HepG2 (cell line): Measurements from ENCODE around the gene TRIM8. TPM values are rescaled to one million over a fixed set of nuclear protein-coding genes. Genes with fewer than 3 reads are reported as not detected.
A peak's percentile ranks its signal among the peaks of the same experiment; 100 is the strongest.

Experiments
- FOXA3 ChIP-seq: IDR thresholded peaks from 2 replicates; pipeline ENCODE4 v1.6.1; 2016; ENCODE audit warnings: missing genetic modification reagents, missing compliant biosample characterization
- JUND ChIP-seq: sonication (generic); formaldehyde crosslinking; IDR thresholded peaks from 2 replicates; pipeline ENCODE4 v1.8.0; 2022; ENCODE audit warnings: mild to moderate bottlenecking, missing genetic modification reagents
- NCOR1 ChIP-seq: fragments of 200-600 bp; sonication (generic); IDR thresholded peaks from 2 replicates; pipeline ENCODE4 v1.7.0; 2017; ENCODE audit warnings: antibody characterized with exemption, low read length, borderline replicate concordance
- NFATC3 ChIP-seq: sonication (generic); formaldehyde crosslinking; IDR thresholded peaks from 2 replicates; pipeline ENCODE4 v1.5.1; 2020; ENCODE audit warnings: mild to moderate bottlenecking, missing genetic modification reagents
- SNRNP70 ChIP-seq: fragments of 200-400 bp; formaldehyde crosslinking; IDR thresholded peaks from 2 replicates; pipeline ENCODE4 v1.6.1; 2017; ENCODE audit warnings: mild to moderate bottlenecking, low read depth, low read length, moderate library complexity
- TEAD2 ChIP-seq: sonication (generic); formaldehyde crosslinking; IDR thresholded peaks from 2 replicates; pipeline ENCODE4 v1.9.0; 2021; ENCODE audit warnings: missing genetic modification reagents
- XRCC5 ChIP-seq: fragments of 200-400 bp; formaldehyde crosslinking; optimal IDR thresholded peaks from 2 replicates; pipeline ENCODE3; 2017; ENCODE audit warnings: mild to moderate bottlenecking, low read length
- ZC3H13 ChIP-seq: sonication (generic); formaldehyde crosslinking; IDR thresholded peaks from 2 replicates; pipeline ENCODE4 v1.8.1; 2023; ENCODE audit warnings: mild to moderate bottlenecking, missing genetic modification reagents, moderate library complexity
- ZFP36 ChIP-seq: fragments of 150-350 bp; IDR thresholded peaks from 2 replicates; pipeline ENCODE4 v1.6.1; 2018; ENCODE audit warnings: borderline replicate concordance, low read length, low read depth; ENCODE audit not compliant: partially characterized antibody
- ZNF20 ChIP-seq: sonication (generic); formaldehyde crosslinking; IDR thresholded peaks from 2 replicates; pipeline ENCODE4 v1.4.0; 2020; ENCODE audit warnings: mild to moderate bottlenecking, moderate library complexity, missing genetic modification reagents
- ZNF235 ChIP-seq: sonication (generic); formaldehyde crosslinking; IDR thresholded peaks from 2 replicates; pipeline ENCODE4 v1.8.1; 2023; ENCODE audit warnings: mild to moderate bottlenecking, missing genetic modification reagents, borderline replicate concordance
- ZNF33B ChIP-seq: sonication (generic); formaldehyde crosslinking; IDR thresholded peaks from 2 replicates; pipeline ENCODE4 v1.5.1; 2020; ENCODE audit warnings: mild to moderate bottlenecking, missing genetic modification reagents
- ZNF430 ChIP-seq: sonication (generic); formaldehyde crosslinking; IDR thresholded peaks from 2 replicates; pipeline ENCODE4 v1.9.0; 2021; ENCODE audit warnings: mild to moderate bottlenecking, missing genetic modification reagents
- ZNF567 ChIP-seq: sonication (generic); formaldehyde crosslinking; IDR thresholded peaks from 2 replicates; pipeline ENCODE4 v1.8.1; 2023; ENCODE audit warnings: mild to moderate bottlenecking, missing genetic modification reagents, borderline replicate concordance
- polyA plus RNA-seq, 8 experiments: library from polyadenylated mRNA; depleted of rRNA in 3 of 8; stranded (reverse) in 7 of 8; unstranded in 1 of 8; fragments of >200 nt; fragmentation: Illumina TruSeq in 4 of 8; extraction: Trizol in 4 of 8; gene quantifications; 2 replicates each; pipeline versions ENCODE4 v1.2.1 to v1.2.3, GENCODE V29; 2011 to 2016; ENCODE audit warnings: low read depth in 4 of 8, missing spikeins in 1 of 8, mixed read lengths in 1 of 8; ENCODE audit not compliant: insufficient read depth in 1 of 8
- total RNA-seq, 5 experiments: library from RNA; depleted of rRNA; stranded (reverse); fragments of >200 nt; fragmentation: Illumina TruSeq; extraction: Trizol; gene quantifications; 2 replicates each; pipeline ENCODE4 v1.2.3, GENCODE V29; 2016; ENCODE audit warnings: low read depth in 1 of 5
- TF ChIP-seq, protein P1 (sequence below): IDR thresholded peaks from 2 replicates; pipeline ENCODE4 v1.6.1; 2016; ENCODE audit warnings: missing compliant biosample characterization, missing genetic modification reagents, borderline replicate concordance
- TF ChIP-seq, protein P2 (sequence below): IDR thresholded peaks from 2 replicates; pipeline ENCODE4 v1.6.1; 2016; ENCODE audit warnings: missing genetic modification reagents, missing compliant biosample characterization
- TF ChIP-seq, protein P3 (sequence below): sonication (generic); formaldehyde crosslinking; IDR thresholded peaks from one replicate; pipeline ENCODE4 v1.5.1; 2020; ENCODE audit warnings: mild to moderate bottlenecking, missing genetic modification reagents; ENCODE audit errors: not compliant biosample characterization
- TF ChIP-seq, protein P4 (sequence below): sonication (generic); formaldehyde crosslinking; conservative IDR thresholded peaks from 2 replicates; pipeline ENCODE4 v1.5.0; 2020; ENCODE audit warnings: missing genetic modification reagents

Gene TRIM8
- total and polyA plus RNA-seq, 2 of the 13 experiments (the other 11 are each of a cell fraction or from before 2014, with no cell fraction given), result 38.9 to 66.5 TPM

DNA sequence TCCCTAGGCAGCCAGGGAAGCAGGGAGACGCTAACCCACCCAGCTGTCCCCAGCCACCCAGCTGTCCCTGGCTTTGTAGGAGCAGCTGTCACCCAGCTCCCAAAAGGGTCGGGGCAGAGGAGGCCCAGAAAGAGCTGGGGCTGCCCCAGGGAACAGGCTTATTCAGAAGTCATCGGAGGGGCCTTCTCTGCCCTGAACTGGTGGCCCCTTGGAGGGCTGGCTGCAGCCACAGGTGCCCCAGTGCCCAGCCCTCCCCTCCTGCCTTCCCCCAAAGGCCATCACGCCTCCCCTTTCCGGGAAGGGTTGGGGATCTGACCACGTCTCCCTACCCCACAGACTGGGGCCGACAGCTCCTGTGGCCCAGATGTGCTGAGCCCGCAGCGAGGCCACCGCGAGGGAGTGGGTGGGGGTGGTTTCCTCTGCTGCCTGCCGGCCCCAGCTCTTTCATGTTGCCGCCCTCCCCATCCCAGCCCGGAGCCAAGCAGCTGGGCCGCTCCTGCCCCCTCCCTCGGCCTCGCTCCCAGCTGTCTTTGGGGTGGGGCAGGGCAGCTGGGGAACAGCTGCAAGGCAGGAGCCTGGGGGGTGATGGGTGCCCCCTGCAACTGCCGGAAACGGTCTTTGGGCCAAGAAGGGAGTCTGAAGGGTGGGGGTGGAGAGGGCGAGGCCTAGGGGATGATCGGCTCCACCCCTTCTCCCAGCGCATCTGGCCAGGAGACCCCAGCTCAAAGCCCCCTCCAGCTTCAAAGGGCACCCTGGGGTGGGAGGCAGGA is 16.8 kb downstream of the TRIM8 start (continued):
- TF ChIP-seq, protein P1, sequence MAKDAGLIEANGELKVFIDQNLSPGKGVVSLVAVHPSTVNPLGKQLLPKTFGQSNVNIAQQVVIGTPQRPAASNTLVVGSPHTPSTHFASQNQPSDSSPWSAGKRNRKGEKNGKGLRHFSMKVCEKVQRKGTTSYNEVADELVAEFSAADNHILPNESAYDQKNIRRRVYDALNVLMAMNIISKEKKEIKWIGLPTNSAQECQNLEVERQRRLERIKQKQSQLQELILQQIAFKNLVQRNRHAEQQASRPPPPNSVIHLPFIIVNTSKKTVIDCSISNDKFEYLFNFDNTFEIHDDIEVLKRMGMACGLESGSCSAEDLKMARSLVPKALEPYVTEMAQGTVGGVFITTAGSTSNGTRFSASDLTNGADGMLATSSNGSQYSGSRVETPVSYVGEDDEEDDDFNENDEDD (CRISPR knock-in tag), result no peak
- TF ChIP-seq ZNF235 (CRISPR knock-in tag) (no peak), NFATC3 (CRISPR knock-in tag) (no peak), TEAD2 (CRISPR knock-in tag) (no peak), JUND (CRISPR knock-in tag) (no peak), ZNF20 (CRISPR knock-in tag) (no peak), ZNF33B (no peak), SNRNP70 (no peak), ZNF567 (no peak), NCOR1 (no peak), ZFP36 (no peak), FOXA3 (CRISPR knock-in tag) (peak; percentile 40), XRCC5 (no peak), ZC3H13 (CRISPR knock-in tag) (0 out of 2 replicates have a peak, but pooled peaks have one; percentile 71), ZNF430 (CRISPR knock-in tag) (no peak)
- TF ChIP-seq, protein P2, sequence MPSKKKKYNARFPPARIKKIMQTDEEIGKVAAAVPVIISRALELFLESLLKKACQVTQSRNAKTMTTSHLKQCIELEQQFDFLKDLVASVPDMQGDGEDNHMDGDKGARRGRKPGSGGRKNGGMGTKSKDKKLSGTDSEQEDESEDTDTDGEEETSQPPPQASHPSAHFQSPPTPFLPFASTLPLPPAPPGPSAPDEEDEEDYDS (CRISPR knock-in tag), result no peak
- TF ChIP-seq, protein P3, sequence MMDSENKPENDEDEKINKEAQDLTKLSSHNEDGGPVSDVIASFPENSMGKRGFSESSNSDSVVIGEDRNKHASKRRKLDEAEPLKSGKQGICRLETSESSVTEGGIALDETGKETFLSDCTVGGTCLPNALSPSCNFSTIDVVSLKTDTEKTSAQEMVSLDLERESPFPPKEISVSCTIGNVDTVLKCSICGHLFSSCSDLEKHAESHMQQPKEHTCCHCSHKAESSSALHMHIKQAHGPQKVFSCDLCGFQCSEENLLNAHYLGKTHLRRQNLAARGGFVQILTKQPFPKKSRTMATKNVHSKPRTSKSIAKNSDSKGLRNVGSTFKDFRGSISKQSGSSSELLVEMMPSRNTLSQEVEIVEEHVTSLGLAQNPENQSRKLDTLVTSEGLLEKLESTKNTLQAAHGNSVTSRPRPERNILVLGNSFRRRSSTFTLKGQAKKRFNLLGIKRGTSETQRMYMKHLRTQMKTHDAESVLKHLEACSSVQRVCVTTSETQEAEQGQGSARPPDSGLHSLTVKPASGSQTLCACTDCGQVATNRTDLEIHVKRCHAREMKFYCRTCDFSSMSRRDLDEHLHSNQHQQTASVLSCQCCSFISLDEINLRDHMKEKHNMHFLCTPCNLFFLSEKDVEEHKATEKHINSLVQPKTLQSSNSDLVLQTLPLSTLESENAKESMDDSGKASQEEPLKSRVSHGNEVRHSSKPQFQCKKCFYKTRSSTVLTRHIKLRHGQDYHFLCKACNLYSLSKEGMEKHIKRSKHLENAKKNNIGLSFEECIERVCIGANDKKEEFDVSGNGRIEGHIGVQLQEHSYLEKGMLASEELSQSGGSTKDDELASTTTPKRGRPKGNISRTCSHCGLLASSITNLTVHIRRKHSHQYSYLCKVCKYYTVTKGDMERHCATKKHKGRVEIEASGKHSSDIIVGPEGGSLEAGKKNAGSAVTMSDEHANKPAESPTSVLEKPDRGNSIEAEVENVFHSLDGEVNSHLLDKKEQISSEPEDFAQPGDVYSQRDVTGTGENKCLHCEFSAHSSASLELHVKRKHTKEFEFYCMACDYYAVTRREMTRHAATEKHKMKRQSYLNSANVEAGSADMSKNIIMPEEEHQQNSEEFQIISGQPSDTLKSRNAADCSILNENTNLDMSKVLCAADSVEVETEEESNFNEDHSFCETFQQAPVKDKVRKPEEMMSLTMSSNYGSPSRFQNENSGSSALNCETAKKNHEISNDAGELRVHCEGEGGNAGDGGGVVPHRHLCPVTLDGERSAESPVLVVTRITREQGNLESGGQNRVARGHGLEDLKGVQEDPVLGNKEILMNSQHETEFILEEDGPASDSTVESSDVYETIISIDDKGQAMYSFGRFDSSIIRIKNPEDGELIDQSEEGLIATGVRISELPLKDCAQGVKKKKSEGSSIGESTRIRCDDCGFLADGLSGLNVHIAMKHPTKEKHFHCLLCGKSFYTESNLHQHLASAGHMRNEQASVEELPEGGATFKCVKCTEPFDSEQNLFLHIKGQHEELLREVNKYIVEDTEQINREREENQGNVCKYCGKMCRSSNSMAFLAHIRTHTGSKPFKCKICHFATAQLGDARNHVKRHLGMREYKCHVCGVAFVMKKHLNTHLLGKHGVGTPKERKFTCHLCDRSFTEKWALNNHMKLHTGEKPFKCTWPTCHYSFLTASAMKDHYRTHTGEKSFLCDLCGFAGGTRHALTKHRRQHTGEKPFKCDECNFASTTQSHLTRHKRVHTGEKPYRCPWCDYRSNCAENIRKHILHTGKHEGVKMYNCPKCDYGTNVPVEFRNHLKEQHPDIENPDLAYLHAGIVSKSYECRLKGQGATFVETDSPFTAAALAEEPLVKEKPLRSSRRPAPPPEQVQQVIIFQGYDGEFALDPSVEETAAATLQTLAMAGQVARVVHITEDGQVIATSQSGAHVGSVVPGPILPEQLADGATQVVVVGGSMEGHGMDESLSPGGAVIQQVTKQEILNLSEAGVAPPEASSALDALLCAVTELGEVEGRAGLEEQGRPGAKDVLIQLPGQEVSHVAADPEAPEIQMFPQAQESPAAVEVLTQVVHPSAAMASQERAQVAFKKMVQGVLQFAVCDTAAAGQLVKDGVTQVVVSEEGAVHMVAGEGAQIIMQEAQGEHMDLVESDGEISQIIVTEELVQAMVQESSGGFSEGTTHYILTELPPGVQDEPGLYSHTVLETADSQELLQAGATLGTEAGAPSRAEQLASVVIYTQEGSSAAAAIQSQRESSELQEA (CRISPR knock-in tag), result peak; percentile 69
- TF ChIP-seq, protein P4, sequence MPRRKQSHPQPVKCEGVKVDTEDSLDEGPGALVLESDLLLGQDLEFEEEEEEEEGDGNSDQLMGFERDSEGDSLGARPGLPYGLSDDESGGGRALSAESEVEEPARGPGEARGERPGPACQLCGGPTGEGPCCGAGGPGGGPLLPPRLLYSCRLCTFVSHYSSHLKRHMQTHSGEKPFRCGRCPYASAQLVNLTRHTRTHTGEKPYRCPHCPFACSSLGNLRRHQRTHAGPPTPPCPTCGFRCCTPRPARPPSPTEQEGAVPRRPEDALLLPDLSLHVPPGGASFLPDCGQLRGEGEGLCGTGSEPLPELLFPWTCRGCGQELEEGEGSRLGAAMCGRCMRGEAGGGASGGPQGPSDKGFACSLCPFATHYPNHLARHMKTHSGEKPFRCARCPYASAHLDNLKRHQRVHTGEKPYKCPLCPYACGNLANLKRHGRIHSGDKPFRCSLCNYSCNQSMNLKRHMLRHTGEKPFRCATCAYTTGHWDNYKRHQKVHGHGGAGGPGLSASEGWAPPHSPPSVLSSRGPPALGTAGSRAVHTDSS (CRISPR knock-in tag), result no peak
